Measurements from ENCODE around the gene HENMT1. TPM values are rescaled to one million over a fixed set of nuclear protein-coding genes. Genes with fewer than 3 reads are reported as not detected.

The HENMT1 gene
- total and polyA plus RNA-seq, 3 donors from 2014 or later = 70.9 to 126 (median 72.0) TPM

DNA sequence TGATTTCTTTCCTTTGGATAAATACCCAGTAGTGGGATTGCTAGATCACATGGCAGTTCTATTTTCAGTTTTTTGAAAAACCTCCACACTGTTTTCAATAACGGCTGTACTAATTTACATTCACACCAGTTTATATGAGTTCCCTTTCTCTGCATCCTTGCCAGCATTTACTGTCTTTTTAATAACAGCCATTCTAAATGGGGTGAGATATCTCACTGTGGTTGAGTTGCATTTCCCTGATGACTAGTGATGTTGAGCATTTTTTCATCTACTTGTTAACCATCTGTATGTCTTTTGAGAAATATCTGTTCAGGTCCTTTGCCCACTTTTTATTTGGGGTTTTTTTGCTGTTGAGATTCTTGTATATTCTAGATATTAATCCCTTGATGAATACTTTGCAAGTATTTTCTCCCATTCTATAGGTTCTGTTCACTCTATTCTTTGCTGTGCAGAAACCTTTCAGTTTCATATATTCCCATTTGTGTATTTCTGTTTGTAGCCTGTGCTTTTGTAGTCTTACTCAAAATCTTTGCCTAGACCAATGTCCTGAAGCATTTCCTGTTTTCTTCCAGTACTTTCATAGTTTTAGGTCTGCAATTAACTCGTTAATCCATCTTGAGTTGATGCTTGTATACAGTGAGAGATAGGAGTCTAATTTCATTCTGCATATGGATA, 7.3 kb downstream of the HENMT1 start:
- Histone ChIP-seq H3K27ac (no peak overlapping the region), H3K9me3 (no peaks in the 10 kb centered on the region), H3K27me3 (no peaks in the 10 kb centered on the region), H3K4me1 (no peaks in the 10 kb centered on the region), H3K4me3 (no peak overlapping the region), H3K36me3 (ENCODE audit: low read depth, missing control alignments) (no peaks in the 10 kb centered on the region)
- no peak for TF ChIP-seq POLR2A (IDR thresholded peaks at IDR 0.05)
- no peak for TF ChIP-seq CTCF (IDR thresholded peaks at IDR 0.05)
- intact Hi-C loops (cut with DNase I; ENCODE audit: low total_unique reads) = no loop called here
- 74 to 81% methylated on average over 2 of the region's 2 CpGs for WGBS, 2 donors
- DNase-seq = no peak

DNA sequence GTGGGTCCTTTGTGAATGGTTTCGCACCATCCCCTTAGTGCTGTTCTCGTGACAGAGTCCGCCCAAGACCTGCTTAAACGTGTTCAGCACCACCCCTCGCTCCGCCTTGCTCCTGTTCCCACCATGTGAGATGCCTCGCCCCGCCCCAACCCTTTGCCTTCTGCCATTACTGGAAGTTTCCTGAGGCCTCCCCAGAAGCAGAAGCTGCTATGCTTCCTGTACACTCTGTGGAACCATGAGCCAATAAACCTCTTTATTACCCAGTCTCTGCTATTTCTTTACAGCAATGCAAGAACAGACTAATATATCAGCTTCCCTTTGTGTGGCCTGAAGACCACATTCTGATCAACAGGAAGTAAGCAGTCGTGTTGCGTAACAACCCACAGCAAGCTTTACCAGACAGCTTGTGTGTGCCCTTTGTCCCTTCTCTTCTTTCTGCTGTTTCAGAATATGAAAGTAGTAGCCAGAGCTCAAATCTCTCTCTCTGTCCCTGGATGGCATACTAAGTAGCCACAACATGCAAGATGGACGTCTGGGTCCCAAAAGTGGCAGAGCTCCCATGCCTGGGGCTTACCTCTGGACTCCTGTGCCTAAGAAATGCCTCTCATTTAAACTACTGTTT, 14.1 kb downstream of the HENMT1 start:
- intact Hi-C loops (cut with DNase I; ENCODE audit: low total_unique reads) = loop anchor here (5.0 kb wide), 1 partner anchor 134 kb away; no protein-coding TSS in a partner anchor
- Histone ChIP-seq H3K4me3 (no peak overlapping the region), H3K9me3 (no peaks in the 10 kb centered on the region), H3K27ac (peak overlapping the region in 1 of 2 donors; percentile 68), H3K4me1 (peaks cover 14% of the 10 kb centered on the region), H3K36me3 (ENCODE audit: low read depth, missing control alignments) (no peaks in the 10 kb centered on the region), H3K27me3 (no peaks in the 10 kb centered on the region)
- WGBS, 2 donors = 87 to 94% methylated on average over 11 of the region's 11 CpGs
- DNase-seq = peak; percentile 65
- TF ChIP-seq CTCF (IDR thresholded peaks at IDR 0.05) = no peak
- no peak for TF ChIP-seq POLR2A (IDR thresholded peaks at IDR 0.05)

DNA sequence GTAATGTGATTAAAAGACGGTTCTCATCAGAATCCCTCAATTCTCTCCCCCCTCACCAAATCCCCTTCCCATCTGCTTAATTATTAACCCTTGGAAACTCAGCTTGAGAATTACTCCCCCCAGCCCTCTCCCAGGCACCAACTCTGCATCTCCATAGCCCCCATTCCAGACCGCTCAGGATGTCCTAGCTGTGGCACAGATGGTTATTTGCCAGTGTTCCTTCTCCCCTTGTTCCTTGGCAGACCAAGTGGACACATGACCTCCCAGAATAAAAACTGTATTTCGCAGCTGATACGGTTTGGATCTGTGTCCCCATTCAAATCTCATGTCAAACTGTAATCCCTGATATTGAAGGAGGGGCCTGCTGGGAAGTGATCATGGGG, 14.6 kb downstream of the HENMT1 start:
- Histone ChIP-seq H3K9me3 (no peaks in the 10 kb centered on the region), H3K36me3 (ENCODE audit: low read depth, missing control alignments) (no peaks in the 10 kb centered on the region), H3K4me1 (peaks cover 14% of the 10 kb centered on the region), H3K4me3 (no peak overlapping the region), H3K27me3 (no peaks in the 10 kb centered on the region), H3K27ac (peak overlapping the region in 1 of 2 donors; percentile 68)
- no peak for DNase-seq
- 74 to 76% methylated on average over 4 of the region's 4 CpGs for WGBS, 2 donors
- intact Hi-C loops (cut with DNase I; ENCODE audit: low total_unique reads) = loop anchor here (5.0 kb wide), 1 partner anchor 134 kb away; no protein-coding TSS in a partner anchor
- TF ChIP-seq POLR2A (IDR thresholded peaks at IDR 0.05) = no peak
- no peak for TF ChIP-seq CTCF (IDR thresholded peaks at IDR 0.05)

- TF ChIP-seq POLR2A (IDR thresholded peaks at IDR 0.05) (no peak), CTCF (IDR thresholded peaks at IDR 0.05) (no peak)
- intact Hi-C loops (cut with DNase I; ENCODE audit: low total_unique reads) = loop anchor here (5.0 kb wide), 1 partner anchor 133 kb away; no protein-coding TSS in a partner anchor
- no peaks in the 10 kb centered on the region for H3K27me3 ChIP-seq
- H3K36me3 ChIP-seq (ENCODE audit: low read depth, missing control alignments) = no peaks in the 10 kb centered on the region
- no peak for DNase-seq
- 80 to 83% methylated on average over 8 to 9 of the region's 9 CpGs for WGBS, 2 donors
- peak overlapping the region in 1 of 2 donors; percentile 68 for H3K27ac ChIP-seq
- H3K4me3 ChIP-seq = no peak overlapping the region
- peaks cover 14% of the 10 kb centered on the region for H3K4me1 ChIP-seq
- H3K9me3 ChIP-seq = no peaks in the 10 kb centered on the region
These were observed 15.2 kb downstream of the HENMT1 start for GRCh38 chr1:108645564-108646184.

Data from testis (tissue), 3 donors.